Stimulated activated naive CD8-positive, alpha-beta T cell treated with anti-CD3 and anti-CD28 coated beads, Interleukin-15, amount 100 ng/mL, for 72 hours (primary cell): ENCODE data around the gene RALGAPA2.

ENCODE experiments used
- ATAC-seq: fragments of 150-1000 bp; cut with Tn5 transposase; 2 replicates; pipeline ENCODE4 v1.10.0; 2021; ENCODE audit warnings: mild to moderate bottlenecking, moderate library complexity
- DNase-seq, 2 donors: peaks; one replicate each; pipeline ENCODE4 v3.0.0; 2021 to 2022
- H3K27ac Mint-ChIP-seq, 2 donors: one replicate each; pipeline ENCODE4 v1.8.0; 2022; ENCODE audit warnings: mild to moderate bottlenecking in 2 of 2, mixed read lengths in 2 of 2, moderate library complexity in 2 of 2
- H3K27me3 Mint-ChIP-seq: one replicate; pipeline ENCODE4 v1.8.0; 2022; ENCODE audit warnings: mixed read lengths
- H3K4me1 Mint-ChIP-seq: one replicate; pipeline ENCODE4 v1.8.0; 2022; ENCODE audit warnings: mild to moderate bottlenecking, mixed read lengths
- H3K4me3 Mint-ChIP-seq, 2 donors: one replicate each; pipeline ENCODE4 v1.8.0; 2022; ENCODE audit warnings: mild to moderate bottlenecking in 2 of 2, mixed read lengths in 2 of 2, moderate library complexity in 1 of 2
- H3K9me3 Mint-ChIP-seq, 2 donors: one replicate each; pipeline ENCODE4 v1.8.0; 2022; ENCODE audit warnings: mixed read lengths in 2 of 2

RALGAPA2 gene

GRCh38 chr20:20733943-20734342, 21.5 kb upstream of the RALGAPA2 start:
- peaks cover 1% of the 10 kb centered on the region for H3K27me3 Mint-ChIP-seq
- peak overlapping the region; percentile 86 to 87 for H3K27ac Mint-ChIP-seq
- peaks cover 43% of the 10 kb centered on the region for H3K4me1 Mint-ChIP-seq
- H3K4me3 Mint-ChIP-seq, result peak overlapping the region; percentile 9 to 37
- ATAC-seq, result peak; percentile 6
- H3K9me3 Mint-ChIP-seq, result no peaks in the 10 kb centered on the region
- DNase-seq, result no peak

DNA sequence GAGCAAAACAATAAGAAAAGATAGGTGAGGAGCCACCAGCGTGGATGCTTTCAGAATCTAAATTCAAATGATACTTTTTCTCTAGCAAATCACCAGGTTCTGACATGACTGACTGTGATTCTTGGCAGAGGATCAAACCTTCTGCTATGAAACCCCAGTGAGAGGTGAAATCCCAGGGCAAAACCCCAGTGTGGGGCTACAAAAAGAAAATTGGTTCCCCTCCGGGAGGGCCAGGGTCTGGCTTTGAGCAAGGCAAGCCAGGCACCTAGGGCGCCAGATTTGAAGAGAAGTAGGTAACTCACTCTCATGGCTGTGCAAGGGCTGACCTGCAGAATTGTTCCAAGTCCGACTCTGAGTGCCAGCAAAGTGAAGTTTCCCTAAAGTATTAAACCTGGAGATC, 20.2 kb upstream of the RALGAPA2 start:
- no peaks in the 10 kb centered on the region for H3K9me3 Mint-ChIP-seq

GRCh38 chr20:20731945-20732296, 19.5 kb upstream of the RALGAPA2 start:
- Mint-ChIP-seq H3K27ac (no peak overlapping the region), H3K27me3 (no peaks in the 10 kb centered on the region), H3K4me1 (peaks cover 36% of the 10 kb centered on the region), H3K9me3 (no peaks in the 10 kb centered on the region), H3K4me3 (no peak overlapping the region)
- DNase-seq, result no peak
- no peak for ATAC-seq

More for the DNA sequence above, 20.2 kb upstream of the RALGAPA2 start:
- no peaks in the 10 kb centered on the region for H3K27me3 Mint-ChIP-seq
- no peak overlapping the region for H3K27ac Mint-ChIP-seq
- DNase-seq (peak in 1 of 2 donors; percentile 12), ATAC-seq (peak; percentile 43)
- H3K4me3 Mint-ChIP-seq, result no peak overlapping the region
- H3K4me1 Mint-ChIP-seq, result peaks cover 43% of the 10 kb centered on the region

DNA sequence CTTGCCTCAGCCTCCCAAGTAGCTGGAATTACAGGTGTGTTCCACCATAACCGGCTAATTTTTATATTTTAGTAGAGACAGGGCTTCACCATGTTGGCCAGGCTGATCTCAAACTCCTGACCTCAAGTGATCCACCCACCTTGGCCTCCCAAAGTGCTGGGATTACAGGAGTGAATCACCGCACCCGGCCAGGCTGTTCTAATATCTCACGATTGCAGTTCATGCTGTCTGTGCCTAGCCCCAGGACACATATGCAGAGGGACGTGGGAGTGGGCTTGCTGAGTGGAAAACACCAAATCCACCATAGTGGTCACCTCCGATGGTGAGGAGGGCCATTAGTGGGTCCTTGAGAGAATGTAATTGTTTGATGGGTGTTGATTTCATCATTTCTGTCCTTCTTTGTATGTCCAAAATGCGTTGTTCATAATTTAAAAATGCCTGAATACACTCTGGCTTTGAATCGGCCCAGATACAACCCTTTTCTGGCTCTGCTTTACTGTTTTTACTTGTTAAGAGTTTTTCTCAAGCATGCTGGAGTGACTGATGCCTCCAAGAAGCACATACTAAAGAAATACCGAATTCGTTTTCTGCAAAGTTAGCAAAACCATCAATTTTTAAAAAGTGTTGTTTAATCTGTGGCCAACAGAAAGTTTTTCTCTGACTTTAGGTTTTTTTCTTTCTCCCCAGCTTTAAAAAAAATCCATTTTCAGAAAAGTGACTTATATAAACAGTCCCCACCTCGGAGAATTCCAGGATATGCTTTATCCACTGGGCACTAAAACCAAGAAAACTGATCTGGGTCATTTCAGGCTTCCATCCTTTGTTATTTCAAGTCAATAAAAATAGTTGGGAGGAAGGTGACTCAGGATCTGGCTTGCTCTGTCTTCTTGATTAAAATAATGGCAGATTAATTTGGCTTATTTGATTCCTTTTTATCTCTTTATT, 18.8 kb upstream of the RALGAPA2 start:
- H3K4me1 Mint-ChIP-seq, result peaks cover 29% of the 10 kb centered on the region
- no peak overlapping the region for H3K27ac Mint-ChIP-seq
- no peaks in the 10 kb centered on the region for H3K9me3 Mint-ChIP-seq
- no peak overlapping the region for H3K4me3 Mint-ChIP-seq
- DNase-seq (no peak), ATAC-seq (no peak)
- no peaks in the 10 kb centered on the region for H3K27me3 Mint-ChIP-seq

DNA sequence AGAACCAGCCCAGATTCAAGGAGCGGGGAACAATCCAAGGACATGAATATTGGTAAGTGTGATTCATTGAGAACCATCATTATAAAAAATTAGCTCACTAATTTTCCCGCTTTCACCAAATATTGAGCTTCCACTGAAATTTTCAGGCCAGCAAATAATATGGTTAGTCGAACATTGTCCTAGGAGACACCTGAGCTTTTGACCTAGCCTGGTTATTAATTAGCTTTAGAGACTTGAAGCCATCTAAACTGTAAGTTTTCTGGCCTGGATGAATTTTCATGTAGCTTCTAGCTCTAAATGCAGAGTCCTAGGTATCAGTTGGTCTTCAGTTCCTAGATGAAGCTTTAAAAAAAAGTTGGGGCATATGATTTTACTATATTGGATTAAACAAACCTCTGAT, 17.1 kb upstream of the RALGAPA2 start:
- H3K4me3 Mint-ChIP-seq, result no peak overlapping the region
- H3K27ac Mint-ChIP-seq, result no peak overlapping the region
- peaks cover 26% of the 10 kb centered on the region for H3K4me1 Mint-ChIP-seq
- no peaks in the 10 kb centered on the region for H3K27me3 Mint-ChIP-seq
- ATAC-seq (no peak), DNase-seq (no peak)
- no peaks in the 10 kb centered on the region for H3K9me3 Mint-ChIP-seq

- no peaks in the 10 kb centered on the region for H3K27me3 Mint-ChIP-seq
- H3K27ac Mint-ChIP-seq, result no peak overlapping the region
- H3K9me3 Mint-ChIP-seq, result no peaks in the 10 kb centered on the region
- DNase-seq, result no peak
- no peak overlapping the region for H3K4me3 Mint-ChIP-seq
- no peaks in the 10 kb centered on the region for H3K4me1 Mint-ChIP-seq
- no peak for ATAC-seq
Measured at GRCh38 chr20:20721489-20721888, 9.0 kb upstream of the RALGAPA2 start.

DNA sequence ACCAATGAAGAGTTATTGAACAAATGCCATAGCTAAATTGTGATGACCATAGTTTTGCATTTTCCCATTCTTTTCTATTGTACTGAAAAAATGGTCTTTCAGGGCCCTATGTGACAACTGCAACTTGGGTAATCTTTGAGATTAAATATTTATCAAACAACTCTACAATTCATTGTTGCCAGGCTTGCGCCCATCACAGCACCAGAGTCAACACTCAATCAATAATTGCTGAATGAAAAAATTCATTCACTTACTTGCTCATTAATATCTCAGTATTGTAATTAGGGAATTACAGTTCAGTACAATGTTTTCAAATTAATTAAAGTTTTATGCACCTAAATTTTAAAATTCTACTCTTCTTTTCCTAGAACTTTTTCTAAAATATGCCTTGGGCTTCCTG, 7.7 kb upstream of the RALGAPA2 start:
- Mint-ChIP-seq H3K27ac (no peak overlapping the region), H3K9me3 (no peaks in the 10 kb centered on the region), H3K4me3 (no peak overlapping the region), H3K27me3 (no peaks in the 10 kb centered on the region), H3K4me1 (no peaks in the 10 kb centered on the region)
- DNase-seq (no peak), ATAC-seq (no peak)

- no peaks in the 10 kb centered on the region for H3K9me3 Mint-ChIP-seq
- H3K27ac Mint-ChIP-seq, result no peak overlapping the region
- H3K27me3 Mint-ChIP-seq, result no peaks in the 10 kb centered on the region
- DNase-seq (no peak), ATAC-seq (no peak)
- H3K4me1 Mint-ChIP-seq, result no peaks in the 10 kb centered on the region
- H3K4me3 Mint-ChIP-seq, result no peak overlapping the region
Measured at GRCh38 chr20:20719411-20719810, 7.0 kb upstream of the RALGAPA2 start.

DNA sequence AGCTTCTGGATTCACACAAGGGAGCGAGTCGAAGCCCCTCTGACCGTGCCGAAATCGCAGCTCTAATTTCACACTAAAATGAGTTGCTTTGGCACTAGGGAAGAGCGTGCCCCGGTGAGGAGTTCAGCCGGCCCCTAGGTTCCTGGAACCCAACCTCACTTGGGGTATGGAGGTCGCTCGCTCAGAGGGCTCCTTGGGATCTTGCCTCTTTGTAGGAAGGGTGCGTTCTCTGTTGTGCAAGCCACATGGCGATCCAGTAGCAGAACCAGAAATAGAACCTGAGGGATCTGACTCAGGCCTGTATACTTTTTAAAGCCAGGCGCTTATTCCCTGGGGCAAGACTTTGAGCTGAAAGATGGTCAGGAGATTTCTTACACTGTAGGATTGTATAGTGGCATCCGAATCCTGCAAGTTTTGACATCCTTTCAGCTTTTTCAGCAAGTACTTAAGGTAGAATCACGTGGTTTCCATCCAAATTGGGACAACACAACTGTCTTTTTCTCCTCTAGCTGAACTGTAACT, 861 bp upstream of the RALGAPA2 start:
- peaks cover 0 to 3% of the 10 kb centered on the region in 2 donors for H3K9me3 Mint-ChIP-seq
- DNase-seq (no peak), ATAC-seq (no peak)
- peak overlapping the region; percentile 85 to 92 for H3K4me3 Mint-ChIP-seq
- H3K27ac Mint-ChIP-seq, result peak overlapping the region in 1 of 2 donors; percentile 94
- H3K4me1 Mint-ChIP-seq, result peaks cover 38% of the 10 kb centered on the region
- no peaks in the 10 kb centered on the region for H3K27me3 Mint-ChIP-seq

GRCh38 chr20:20712004-20712473, 405 bp downstream of the RALGAPA2 start:
- H3K27me3 Mint-ChIP-seq, result no peaks in the 10 kb centered on the region
- peak overlapping the region; percentile 88 to 96 for H3K27ac Mint-ChIP-seq
- DNase-seq (no peak), ATAC-seq (peak; percentile 8)
- peaks cover 8 to 9% of the 10 kb centered on the region in 2 donors for H3K9me3 Mint-ChIP-seq
- H3K4me1 Mint-ChIP-seq, result peaks cover 40% of the 10 kb centered on the region
- peak overlapping the region; percentile 91 to 92 for H3K4me3 Mint-ChIP-seq

DNA sequence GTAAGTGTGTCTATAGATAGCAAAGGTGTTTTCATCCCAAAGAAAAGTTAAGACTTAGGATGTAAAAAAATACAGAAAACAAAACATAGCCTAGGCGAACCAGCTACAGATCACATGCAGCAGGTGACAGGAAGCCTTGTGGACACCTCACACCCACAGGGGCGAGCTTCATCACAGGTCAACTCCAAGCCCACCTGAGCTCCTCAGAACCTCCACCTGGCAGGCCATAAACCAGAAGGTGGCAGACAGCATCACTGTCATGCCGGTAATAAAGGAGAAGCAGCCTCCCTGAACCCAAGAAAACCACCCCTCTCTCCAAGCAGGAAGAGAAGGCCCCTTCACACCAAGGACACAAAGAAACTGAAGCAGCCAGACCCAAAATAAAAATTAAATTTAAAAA, 1.0 kb downstream of the RALGAPA2 start:
- peaks cover 44% of the 10 kb centered on the region for H3K4me1 Mint-ChIP-seq
- no peaks in the 10 kb centered on the region for H3K27me3 Mint-ChIP-seq
- DNase-seq (peak; percentile 19 to 26), ATAC-seq (no peak)
- H3K9me3 Mint-ChIP-seq, result peaks cover 8 to 9% of the 10 kb centered on the region in 2 donors
- H3K4me3 Mint-ChIP-seq, result peak overlapping the region; percentile 91 to 92
- H3K27ac Mint-ChIP-seq, result peak overlapping the region; percentile 88 to 89

GRCh38 chr20:20710443-20711315, 1.8 kb downstream of the RALGAPA2 start:
- Mint-ChIP-seq H3K4me3 (peak overlapping the region; percentile 91 to 92), H3K27me3 (no peaks in the 10 kb centered on the region), H3K9me3 (peaks cover 8 to 9% of the 10 kb centered on the region in 2 donors), H3K27ac (peak overlapping the region; percentile 63 to 88), H3K4me1 (peaks cover 44% of the 10 kb centered on the region)
- DNase-seq (peak in 1 of 2 donors; percentile 52), ATAC-seq (peak; percentile 67)

DNA sequence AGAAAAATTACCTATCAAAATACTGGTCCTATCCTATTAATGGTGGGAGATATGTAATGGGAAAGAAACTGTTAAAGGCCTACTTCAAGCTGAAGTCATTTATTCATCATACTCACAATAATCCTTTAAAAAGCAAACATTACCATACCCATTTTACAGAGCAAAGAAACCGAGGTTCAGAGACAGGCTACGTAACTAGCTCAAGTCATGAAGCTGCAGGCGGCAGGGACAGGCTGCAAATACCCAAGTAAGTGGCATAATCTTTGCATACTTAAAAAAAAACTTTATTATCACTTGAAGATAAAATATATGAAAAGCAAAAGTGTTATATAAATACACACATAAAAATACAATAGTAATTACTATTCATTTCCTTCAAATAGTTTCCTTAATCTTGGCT, 2.6 kb downstream of the RALGAPA2 start:
- Mint-ChIP-seq H3K27ac (no peak overlapping the region), H3K4me1 (peaks cover 46% of the 10 kb centered on the region), H3K9me3 (peaks cover 8 to 9% of the 10 kb centered on the region in 2 donors), H3K27me3 (no peaks in the 10 kb centered on the region), H3K4me3 (peak overlapping the region; percentile 91 to 92)
- no peak for DNase-seq
- ATAC-seq, result no peak

GRCh38 chr20:20706285-20706684, 6.2 kb downstream of the RALGAPA2 start:
- Mint-ChIP-seq H3K4me3 (no peak overlapping the region), H3K9me3 (peaks cover 8 to 9% of the 10 kb centered on the region in 2 donors), H3K4me1 (peaks cover 46% of the 10 kb centered on the region), H3K27me3 (no peaks in the 10 kb centered on the region), H3K27ac (no peak overlapping the region)
- ATAC-seq (no peak), DNase-seq (no peak)
